ENCODE results near the gene CEP72.
"Not testable (repeated sequence)": the region's sequence is repeated elsewhere in the genome, so short reads cannot be mapped to it uniquely, and the experiment has no call there.

Gene CEP72

DNA sequence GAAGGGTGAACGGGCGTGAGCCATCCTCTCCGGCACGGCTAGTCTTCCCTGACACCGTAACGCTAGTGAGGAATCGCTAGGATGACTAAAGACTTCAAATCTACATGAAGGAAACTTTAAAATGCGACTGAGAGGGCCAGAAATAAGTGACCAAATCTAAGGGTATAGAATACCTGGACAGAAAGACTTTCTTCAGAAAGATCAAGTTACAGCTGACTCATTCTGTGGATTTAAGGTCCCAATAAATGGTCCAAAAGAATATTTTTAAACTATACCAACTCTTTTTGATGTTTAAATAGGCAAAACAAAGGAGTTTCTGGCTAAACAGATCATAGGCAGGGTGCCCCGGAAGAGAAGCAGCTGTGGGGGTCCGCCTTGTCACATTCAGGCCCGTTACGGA, 38.9 kb upstream of the CEP72 start:
- TF ChIP-seq, protein P1, sequence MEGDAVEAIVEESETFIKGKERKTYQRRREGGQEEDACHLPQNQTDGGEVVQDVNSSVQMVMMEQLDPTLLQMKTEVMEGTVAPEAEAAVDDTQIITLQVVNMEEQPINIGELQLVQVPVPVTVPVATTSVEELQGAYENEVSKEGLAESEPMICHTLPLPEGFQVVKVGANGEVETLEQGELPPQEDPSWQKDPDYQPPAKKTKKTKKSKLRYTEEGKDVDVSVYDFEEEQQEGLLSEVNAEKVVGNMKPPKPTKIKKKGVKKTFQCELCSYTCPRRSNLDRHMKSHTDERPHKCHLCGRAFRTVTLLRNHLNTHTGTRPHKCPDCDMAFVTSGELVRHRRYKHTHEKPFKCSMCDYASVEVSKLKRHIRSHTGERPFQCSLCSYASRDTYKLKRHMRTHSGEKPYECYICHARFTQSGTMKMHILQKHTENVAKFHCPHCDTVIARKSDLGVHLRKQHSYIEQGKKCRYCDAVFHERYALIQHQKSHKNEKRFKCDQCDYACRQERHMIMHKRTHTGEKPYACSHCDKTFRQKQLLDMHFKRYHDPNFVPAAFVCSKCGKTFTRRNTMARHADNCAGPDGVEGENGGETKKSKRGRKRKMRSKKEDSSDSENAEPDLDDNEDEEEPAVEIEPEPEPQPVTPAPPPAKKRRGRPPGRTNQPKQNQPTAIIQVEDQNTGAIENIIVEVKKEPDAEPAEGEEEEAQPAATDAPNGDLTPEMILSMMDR (IDR thresholded peaks at IDR 0.05; ENCODE audit: control insufficient read depth, insufficient read depth, low read depth, low read length, missing control alignments): no peak
- no peak overlapping the region for H3K4me3 ChIP-seq (ENCODE audit: control insufficient read depth, low read depth, low read length)

DNA sequence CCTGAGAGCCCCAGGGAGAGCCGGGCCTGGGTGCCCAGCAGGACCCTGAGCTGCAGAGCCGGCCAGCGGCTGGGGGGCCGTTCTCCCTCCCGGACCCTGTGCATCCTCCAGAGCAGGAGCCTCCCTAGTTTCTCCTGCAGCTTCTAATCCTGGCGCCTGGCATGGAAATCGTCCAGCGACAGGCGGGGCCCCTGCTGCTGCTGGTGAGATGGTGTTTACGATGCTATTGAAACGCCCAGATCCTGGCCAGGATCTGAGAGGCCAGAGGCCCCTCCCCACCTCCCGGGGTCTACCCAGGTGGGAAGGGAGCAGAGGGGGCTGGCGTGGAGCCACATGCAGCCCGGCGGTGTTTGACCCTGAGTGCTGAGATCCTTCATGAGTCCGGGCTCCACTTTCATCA, 38.2 kb upstream of the CEP72 start:
- H3K4me3 ChIP-seq (ENCODE audit: control insufficient read depth, low read depth, low read length): no peak overlapping the region
- no peak for DNase-seq (ENCODE audit: low read depth)
- TF ChIP-seq, protein P1 (IDR thresholded peaks at IDR 0.05; ENCODE audit: control insufficient read depth, insufficient read depth, low read depth, low read length, missing control alignments): no peak

More for the DNA sequence above, 38.9 kb upstream of the CEP72 start:
- DNase-seq (ENCODE audit: low read depth): no peak

DNA sequence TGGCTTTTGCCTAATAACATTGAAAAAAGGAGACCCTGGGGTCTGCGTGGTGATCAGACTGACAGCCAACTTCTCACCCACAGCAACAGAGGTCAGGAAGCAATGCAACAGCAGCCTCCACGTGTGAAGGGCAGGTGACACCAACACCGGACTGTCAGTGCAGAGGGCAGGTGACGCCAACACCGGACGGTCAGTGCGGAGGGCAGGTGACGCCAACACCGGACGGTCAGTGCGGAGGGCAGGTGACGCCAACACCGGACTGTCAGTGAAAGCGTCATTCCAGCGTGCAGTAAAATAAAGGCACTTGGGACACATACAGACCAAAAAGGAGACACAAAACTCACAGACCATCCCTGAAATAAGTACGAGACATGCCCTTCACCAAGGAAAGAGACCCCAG, 37.2 kb upstream of the CEP72 start:
- no peak overlapping the region for H3K4me3 ChIP-seq (ENCODE audit: control insufficient read depth, low read depth, low read length)
- TF ChIP-seq, protein P1 (IDR thresholded peaks at IDR 0.05; ENCODE audit: control insufficient read depth, insufficient read depth, low read depth, low read length, missing control alignments): no peak
- DNase-seq (ENCODE audit: low read depth): no peak

DNA sequence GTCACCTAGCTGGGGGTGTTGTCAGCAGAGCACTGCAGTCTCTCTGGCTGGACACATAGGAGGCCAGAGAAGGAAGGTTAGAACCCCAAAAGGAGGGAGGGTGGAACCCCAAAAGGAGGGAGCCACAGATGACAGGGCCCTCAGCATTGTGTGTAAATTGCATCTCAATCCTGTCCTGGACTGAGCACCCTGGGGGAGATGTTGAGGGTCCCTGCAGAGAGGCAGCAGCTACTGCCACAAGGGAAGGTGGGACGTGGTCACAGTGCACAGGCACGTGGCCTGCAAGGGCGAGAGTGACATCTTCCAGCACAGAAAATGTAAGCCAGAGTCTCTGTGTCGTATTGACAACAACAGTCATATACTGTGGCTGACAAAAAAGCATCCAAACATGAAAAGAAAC, 36.5 kb upstream of the CEP72 start:
- TF ChIP-seq, protein P1 (IDR thresholded peaks at IDR 0.05; ENCODE audit: control insufficient read depth, insufficient read depth, low read depth, low read length, missing control alignments): no peak
- DNase-seq (ENCODE audit: low read depth): no peak
- no peak overlapping the region for H3K4me3 ChIP-seq (ENCODE audit: control insufficient read depth, low read depth, low read length)

DNA sequence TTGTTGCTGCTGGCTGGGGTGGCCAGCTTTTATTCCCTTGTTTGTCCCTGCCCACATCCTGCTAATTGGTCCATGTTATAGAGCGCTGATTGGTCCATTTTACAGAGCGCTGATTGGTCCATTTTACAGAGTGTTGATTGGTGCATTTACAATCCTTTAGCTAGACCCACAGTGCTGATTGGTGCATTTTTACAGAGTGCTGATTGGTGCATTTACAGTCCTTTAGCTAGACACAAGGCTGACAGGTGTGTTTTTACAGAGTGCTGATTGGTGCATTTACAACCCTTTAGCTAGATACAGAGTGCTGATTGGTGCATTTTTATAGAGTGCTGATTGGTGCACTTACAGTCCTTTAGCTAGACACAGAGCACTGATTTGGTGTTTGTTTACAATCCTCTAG, 34.9 kb upstream of the CEP72 start:
- DNase-seq (ENCODE audit: low read depth); H3K4me3 ChIP-seq (ENCODE audit: control insufficient read depth, low read depth, low read length): not testable (repeated sequence)

DNA sequence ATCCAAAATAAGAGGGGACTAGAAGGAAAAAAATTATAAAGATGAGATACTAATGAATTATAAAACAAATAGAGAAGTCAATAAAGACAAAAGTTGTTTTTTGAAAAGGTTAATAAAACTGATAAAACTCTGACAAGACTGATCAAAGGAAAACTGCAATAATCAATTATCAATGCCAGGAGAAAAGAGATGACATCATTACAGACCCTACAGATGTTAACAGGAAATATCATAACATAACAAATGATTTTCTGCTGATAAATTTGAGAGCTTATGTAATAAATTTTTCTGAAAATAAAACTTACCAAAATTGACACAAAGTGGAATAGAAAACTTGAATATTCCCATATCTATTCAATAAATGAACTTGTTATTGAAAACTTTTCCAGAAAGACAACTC, 34.3 kb upstream of the CEP72 start:
- no peak overlapping the region for H3K4me3 ChIP-seq (ENCODE audit: control insufficient read depth, low read depth, low read length)
- TF ChIP-seq, protein P1 (IDR thresholded peaks at IDR 0.05; ENCODE audit: control insufficient read depth, insufficient read depth, low read depth, low read length, missing control alignments): no peak
- no peak for DNase-seq (ENCODE audit: low read depth)

DNA sequence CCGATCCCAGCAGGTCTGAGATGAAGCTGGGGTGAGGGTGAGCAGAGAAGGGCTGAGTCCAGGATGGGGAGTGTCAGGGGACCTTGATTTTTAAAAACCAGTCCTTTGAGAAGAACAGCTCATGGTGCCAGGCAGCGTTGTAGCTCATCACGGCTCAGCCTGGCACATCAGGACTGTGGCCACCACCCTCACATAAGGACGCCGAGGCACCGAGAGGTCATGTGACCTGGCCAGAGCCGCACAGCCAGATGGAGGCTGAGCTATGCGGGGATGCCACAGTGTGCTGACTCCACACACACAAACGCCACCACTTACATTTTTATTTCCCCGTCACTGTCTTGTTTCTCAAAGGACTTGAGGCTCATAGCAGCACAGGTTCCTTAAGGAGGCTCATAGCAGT, 32.9 kb upstream of the CEP72 start:
- H3K4me3 ChIP-seq (ENCODE audit: control insufficient read depth, low read depth, low read length): no peak overlapping the region
- no peak for DNase-seq (ENCODE audit: low read depth)
- TF ChIP-seq, protein P1 (IDR thresholded peaks at IDR 0.05; ENCODE audit: control insufficient read depth, insufficient read depth, low read depth, low read length, missing control alignments): no peak
